SHP77 (cell line): Measurements from ENCODE around the gene CD164.

Source experiments
- DNase-seq, 2 experiments: peaks; one replicate each; lab custom pipeline; 2025; lab: John Stamatoyannopoulos, UW

The CD164 gene

DNA sequence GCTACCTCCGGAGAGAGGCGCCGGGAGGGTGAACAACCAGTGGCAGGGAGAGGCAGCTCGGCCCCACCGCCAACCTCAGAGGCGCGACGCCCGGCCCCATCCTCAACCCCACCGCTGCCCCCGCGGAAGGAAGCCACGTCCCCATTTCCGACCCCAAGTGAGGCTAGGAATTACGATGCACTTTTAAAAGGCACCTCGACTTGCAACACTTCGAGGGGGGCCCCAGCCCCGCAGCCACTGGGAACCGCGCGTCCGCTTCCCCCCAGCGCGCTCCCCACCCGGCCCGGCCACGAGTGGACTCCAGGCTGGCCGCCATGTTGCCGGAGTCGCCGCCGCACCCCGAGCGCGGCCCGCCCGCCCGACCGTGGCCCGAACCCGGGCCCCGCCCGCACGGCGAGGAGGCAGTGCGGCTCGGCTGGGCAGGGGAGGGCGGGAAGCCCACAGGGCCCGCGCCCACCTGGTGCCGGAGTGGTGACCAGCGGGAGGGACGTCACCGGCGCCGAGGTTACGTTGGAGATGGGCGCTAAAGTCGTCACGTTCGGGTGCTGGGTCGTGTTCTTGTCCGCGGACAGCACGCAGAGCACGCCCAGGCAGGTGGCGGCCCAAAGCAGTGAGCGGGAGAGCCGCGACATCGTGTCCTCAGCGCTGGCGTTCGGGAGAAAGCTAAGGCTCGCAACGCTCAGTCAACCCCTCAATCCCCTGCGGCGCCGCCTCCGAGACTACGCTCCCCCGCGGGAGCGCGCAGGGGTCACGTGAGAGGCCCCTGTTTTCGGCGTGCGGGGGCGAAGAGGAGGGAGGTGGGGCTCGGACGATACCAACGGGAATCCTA is at the start of gene CD164:
CD164 (minus strand) TSS at position 721 of the 829 bp plus-strand sequence; CDS start at position 632, 89 bp downstream.
- peak; percentile 86 to 94 for DNase-seq

GRCh38 chr6:109429496-109429895 is 47.2 kb upstream of the CD164 start:
- no peak for DNase-seq

DNA sequence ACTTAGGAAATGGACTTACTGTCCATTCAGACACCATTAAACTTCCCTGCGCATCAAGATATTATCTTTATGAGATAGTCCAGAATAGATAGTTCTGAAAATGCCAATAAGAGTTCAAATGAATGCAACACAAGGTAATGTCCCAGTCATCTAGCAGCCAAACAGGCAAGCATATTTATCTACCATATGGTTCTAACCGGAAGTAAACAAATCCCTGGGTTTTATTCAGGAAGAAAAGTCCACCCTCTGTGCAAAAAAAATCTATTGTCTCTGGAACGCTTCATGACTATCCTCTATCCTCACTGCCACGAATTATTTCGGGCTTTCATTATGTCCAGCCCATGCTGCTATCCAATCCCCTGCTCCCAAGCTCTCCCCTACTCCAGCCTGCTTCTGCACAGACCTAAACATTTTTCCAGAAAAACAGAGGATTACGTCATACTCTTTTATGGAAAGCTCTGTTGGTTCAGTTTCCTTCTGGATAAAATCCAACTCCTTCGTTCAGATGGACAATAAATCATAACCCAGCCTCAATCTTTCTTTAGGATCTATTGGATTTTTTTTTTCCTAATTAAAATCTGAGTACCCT is 46.7 kb upstream of the CD164 start:
- DNase-seq = no peak

- DNase-seq = no peak
Measured at GRCh38 chr6:109424946-109425345, 42.7 kb upstream of the CD164 start.

DNA sequence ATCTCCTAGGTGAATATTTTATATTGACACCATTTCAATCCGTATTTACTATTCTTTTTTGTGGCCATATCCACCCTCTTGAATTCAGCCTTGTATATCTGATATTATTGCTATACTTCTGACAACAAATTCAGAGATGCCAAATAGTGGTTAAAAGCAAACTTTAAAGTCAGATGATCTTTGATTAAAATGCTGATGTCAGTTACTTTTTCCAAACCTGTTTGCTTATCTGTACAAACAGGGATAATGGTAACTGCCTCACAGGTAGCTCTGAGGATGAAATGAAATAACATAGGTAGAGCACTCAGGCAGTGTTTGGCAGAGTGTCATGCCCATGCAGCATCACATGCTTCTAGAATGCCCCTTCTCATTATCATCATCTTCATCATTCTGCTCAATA is 38.9 kb upstream of the CD164 start:
- DNase-seq = no peak

- no peak for DNase-seq
Measured at GRCh38 chr6:109420751-109421150, 38.5 kb upstream of the CD164 start.

DNA sequence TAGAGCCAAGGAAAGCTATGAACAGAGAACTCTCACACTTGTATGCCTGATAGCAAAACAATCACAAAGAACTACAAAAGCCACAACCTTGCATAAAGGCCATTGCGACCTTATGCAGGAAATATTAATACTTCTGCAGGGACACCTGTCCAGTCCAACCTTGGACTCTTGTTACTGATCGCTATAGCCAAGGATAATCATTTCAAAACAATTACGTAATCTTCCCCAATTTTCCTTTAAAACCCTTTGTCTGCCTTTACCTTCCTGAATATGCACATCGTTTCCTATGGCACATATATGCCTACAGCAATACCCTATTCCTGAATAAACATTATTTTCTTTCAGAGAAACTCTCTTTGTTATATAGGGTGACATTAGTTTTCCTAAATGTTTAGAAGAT is 35.4 kb upstream of the CD164 start:
- DNase-seq = no peak

DNA sequence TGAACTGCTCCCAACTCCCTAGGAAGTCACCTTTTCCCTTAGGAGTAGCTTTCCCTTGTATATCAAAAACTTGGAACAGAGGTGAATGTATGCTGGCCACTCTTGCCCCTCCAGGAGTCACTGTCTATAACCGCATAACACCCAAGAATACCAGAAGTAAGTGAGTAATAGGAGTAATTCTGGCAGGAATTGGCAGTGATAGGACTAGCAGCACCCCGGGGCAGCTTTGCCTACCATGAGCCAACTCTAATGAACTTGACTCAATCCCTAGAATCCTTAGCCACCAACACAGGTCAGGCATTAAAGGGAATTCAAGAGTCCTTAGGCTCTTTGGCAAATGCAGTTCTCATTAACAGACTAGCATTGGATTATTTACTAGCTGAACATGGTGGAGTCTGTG is 28.8 kb upstream of the CD164 start:
- DNase-seq = no peak

DNA sequence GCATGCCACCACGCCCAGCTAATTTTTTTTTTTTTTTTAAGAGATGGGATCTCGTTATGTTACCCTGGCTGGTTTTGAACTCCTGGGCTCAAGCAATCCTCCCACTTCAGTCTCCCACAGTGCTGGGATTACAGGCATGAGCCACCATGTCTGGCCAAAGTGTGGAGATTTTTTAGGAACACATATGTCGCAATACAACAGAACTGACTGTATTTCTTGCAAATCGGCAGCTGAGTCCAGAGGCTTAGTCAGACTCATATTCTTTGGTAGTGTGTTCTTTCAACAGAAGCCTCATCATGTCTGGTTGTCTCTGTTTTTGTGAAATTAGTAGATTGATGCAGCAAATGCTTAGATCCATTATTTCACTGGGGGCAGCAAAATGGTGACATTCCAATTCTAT is 23.9 kb upstream of the CD164 start:
- no peak for DNase-seq

GRCh38 chr6:109397020-109397419 is 14.8 kb upstream of the CD164 start:
- peak; percentile 9 to 15 for DNase-seq

- no peak for DNase-seq
Measured at GRCh38 chr6:109396046-109396718, 13.9 kb upstream of the CD164 start.

DNA sequence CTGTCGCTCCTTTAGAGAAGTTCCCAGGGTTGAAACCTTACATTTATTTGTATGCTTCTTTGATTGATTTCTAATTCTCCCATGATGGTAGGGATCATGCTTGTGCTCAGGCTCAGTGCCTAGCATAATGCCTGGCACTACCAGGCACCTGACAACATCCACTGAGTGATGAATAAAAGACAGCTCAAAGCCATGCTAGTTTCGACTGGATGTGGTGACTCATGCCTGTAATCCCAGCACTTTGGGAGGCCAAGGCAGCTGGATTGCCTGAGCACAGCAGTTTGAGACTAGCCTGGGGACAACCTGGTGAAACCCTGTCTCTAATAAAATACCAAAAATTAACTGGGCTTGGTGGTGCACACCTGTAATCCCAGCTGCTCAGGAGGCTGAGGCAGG is 11.6 kb upstream of the CD164 start:
- no peak for DNase-seq

- DNase-seq = no peak
Measured at GRCh38 chr6:109393157-109393885, 11.1 kb upstream of the CD164 start.

GRCh38 chr6:109389650-109390274 is 7.5 kb upstream of the CD164 start:
- no peak for DNase-seq

- no peak for DNase-seq
Measured at GRCh38 chr6:109388265-109388664, 6.0 kb upstream of the CD164 start.

GRCh38 chr6:109383438-109383940 is 1.2 kb upstream of the CD164 start:
- DNase-seq = no peak

DNA sequence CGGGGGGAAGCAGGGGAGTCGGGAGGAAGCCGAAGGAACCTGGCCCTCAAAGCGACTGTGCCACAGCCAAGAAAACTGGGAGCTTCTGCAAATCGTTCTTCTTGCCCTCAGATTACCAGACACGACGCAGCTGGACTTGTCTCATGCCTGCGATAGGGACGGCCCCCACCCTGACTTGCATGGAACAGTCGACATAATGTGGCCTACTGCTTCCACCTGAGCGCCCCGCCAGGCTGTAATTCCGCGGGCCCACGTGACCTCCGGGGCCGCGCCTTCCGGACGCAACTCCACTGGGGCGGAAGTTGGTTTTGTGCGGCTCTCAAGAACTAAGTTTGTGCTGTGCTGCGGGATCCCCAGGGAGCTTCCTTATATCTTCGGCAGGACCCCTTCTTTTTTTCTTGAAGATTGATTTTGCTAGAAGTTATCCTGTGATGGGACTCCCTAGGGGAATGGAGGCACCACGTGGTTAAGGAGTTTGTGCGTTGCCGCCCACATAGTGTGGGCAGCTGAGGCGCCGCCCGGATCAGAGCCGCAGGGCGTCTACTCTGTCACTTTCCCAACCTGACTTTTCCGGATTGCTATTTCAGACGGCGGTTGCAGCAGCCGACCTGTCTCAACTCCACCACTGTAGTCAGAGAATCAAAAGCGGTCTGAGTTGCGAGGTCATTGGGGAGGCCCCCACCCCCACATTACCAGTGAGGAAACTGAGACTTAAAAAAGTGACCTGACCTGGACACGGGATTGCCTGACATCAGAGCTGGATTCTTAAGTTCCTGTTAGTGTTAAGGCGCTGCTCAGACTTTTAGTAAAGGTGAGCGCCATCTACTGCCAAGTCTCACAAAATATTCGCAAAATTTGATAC is 540 bp upstream of the CD164 start:
- peak; percentile 88 to 90 for DNase-seq

GRCh38 chr6:109381061-109381746 is 1.1 kb downstream of the CD164 start:
- DNase-seq = no peak

DNA sequence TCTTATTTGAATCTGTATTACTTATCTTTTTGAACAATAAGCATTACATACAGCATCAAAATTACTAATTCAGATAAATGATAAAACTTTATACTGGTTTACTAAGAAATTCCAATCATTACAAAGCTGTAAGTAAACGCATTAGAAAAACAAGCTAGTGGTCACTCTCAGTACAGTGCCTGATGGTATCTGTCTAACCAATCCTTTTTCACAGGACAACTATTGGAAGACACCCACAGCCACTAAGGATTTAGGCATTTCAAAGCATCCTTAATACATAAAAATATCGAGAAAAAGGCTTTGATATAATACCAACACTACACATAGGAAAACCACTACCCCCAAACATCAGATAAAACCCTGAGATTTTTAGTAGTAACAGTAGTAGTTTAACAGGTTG is 2.6 kb downstream of the CD164 start:
- no peak for DNase-seq

DNA sequence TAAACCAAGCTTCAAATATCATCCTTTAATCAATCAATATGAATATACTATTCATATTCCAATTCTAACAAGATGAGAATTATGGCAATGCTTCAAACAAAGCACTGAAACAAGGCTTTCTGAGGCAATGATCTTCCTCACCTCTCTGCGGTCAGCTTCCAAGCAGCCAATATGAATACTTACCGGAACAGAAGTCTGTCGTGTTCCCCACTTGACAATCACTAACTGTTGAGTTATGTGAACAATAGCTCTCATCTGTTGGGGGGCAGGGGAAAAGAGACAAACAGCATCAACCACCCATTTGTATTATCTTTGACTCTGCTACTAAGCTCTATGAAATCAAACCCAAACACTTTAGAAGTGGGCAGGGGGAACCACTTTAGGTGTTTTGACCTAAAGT is 4.5 kb downstream of the CD164 start:
- DNase-seq = no peak
